Fibroblast of skin of abdomen (primary cell): ENCODE results near the gene CDK5RAP2.
A peak's percentile ranks its signal among the peaks of the same experiment; 100 is the strongest.
"Not testable (repeated sequence)": the region's sequence is repeated elsewhere in the genome, so short reads cannot be mapped to it uniquely, and the experiment has no call there.

ENCODE experiments used
- DNase-seq: peaks from one replicate; pipeline ENCODE4 v3.0.0-alpha.2; 2013

The CDK5RAP2 gene

GRCh38 chr9:120510816-120511215 is 69.2 kb downstream of the CDK5RAP2 start:
- no peak for DNase-seq

GRCh38 chr9:120507936-120508510 is 71.9 kb downstream of the CDK5RAP2 start:
- DNase-seq, result no peak

GRCh38 chr9:120505186-120505585 is 74.8 kb downstream of the CDK5RAP2 start:
- DNase-seq, result no peak

GRCh38 chr9:120500733-120501132 is 79.2 kb downstream of the CDK5RAP2 start:
- DNase-seq, result no peak

- DNase-seq, result not testable (repeated sequence)
Observed at GRCh38 chr9:120497865-120498264, 82.1 kb downstream of the CDK5RAP2 start.

- DNase-seq, result not testable (repeated sequence)
Observed at GRCh38 chr9:120496438-120496837, 83.5 kb downstream of the CDK5RAP2 start.

GRCh38 chr9:120490888-120491595 is 88.9 kb downstream of the CDK5RAP2 start:
- no peak for DNase-seq

GRCh38 chr9:120486835-120487234 is 93.1 kb downstream of the CDK5RAP2 start:
- no peak for DNase-seq

- no peak for DNase-seq
Observed at GRCh38 chr9:120486347-120486746, 93.6 kb downstream of the CDK5RAP2 start.

GRCh38 chr9:120485788-120486187 is 94.2 kb downstream of the CDK5RAP2 start:
- DNase-seq, result no peak

- DNase-seq, result no peak
Observed at GRCh38 chr9:120484162-120484561, 95.8 kb downstream of the CDK5RAP2 start.

GRCh38 chr9:120482424-120483186 is 97.4 kb downstream of the CDK5RAP2 start:
- DNase-seq, result no peak

GRCh38 chr9:120481846-120482245 is 98.1 kb downstream of the CDK5RAP2 start:
- DNase-seq, result no peak

GRCh38 chr9:120481248-120481647 is 98.7 kb downstream of the CDK5RAP2 start:
- no peak for DNase-seq

- no peak for DNase-seq
Observed at GRCh38 chr9:120480707-120481106, 99.3 kb downstream of the CDK5RAP2 start.

- DNase-seq, result peak; percentile 63
Observed at GRCh38 chr9:120478208-120478607, 101.8 kb downstream of the CDK5RAP2 start.

GRCh38 chr9:120477534-120478001 is 102.4 kb downstream of the CDK5RAP2 start:
- peak; percentile 90 for DNase-seq

- peak; percentile 80 for DNase-seq
Observed at GRCh38 chr9:120475341-120475740, 104.6 kb downstream of the CDK5RAP2 start.

GRCh38 chr9:120474591-120475243 is 105.2 kb downstream of the CDK5RAP2 start:
- peak; percentile 51 for DNase-seq

GRCh38 chr9:120473608-120474007 is 106.4 kb downstream of the CDK5RAP2 start:
- DNase-seq, result no peak

GRCh38 chr9:120465685-120466407 is 114.1 kb downstream of the CDK5RAP2 start:
- DNase-seq, result peak; percentile 37

GRCh38 chr9:120464887-120465421 is 115.0 kb downstream of the CDK5RAP2 start:
- no peak for DNase-seq
